DMS79 (cell line): ENCODE measurements around the gene ATAD5.
"Not testable (repeated sequence)": the region's sequence is repeated elsewhere in the genome, so short reads cannot be mapped to it uniquely, and the experiment has no call there.

ENCODE experiments used
- DNase-seq: peaks from one replicate; lab custom pipeline; 2025; lab: John Stamatoyannopoulos, UW

Gene ATAD5

GRCh38 chr17:30831663-30832437, at the start of gene ATAD5:
TSS of gene ATAD5 (plus strand) at chr17:30831966. CDS start at chr17:30832348, 382 bp downstream.
- DNase-seq = peak; percentile 73

DNA sequence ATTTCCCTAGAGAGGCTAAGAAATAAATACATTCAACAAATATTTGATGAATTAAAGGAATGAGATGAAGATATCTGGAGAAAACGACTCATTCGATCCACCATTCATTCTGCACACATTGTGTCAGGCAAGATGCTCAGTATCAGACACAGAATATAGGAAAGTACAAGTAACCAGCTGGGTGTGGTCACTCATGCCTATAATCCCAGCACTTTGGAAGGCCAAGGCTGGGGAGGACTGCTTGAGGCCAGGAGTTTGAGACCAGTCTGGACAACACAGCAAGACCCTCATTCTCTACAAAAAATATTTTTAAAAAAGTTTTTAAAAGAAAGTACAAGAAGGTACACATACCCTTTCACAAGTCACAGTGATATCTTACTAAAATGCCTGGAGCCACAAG, 49.6 kb upstream of the ATAD5 start:
- DNase-seq = no peak

- no peak for DNase-seq
Measured at GRCh38 chr17:30788918-30789317, 42.8 kb upstream of the ATAD5 start.

- DNase-seq = no peak
Measured at GRCh38 chr17:30790279-30790678, 41.5 kb upstream of the ATAD5 start.

- DNase-seq = no peak
Measured at GRCh38 chr17:30793282-30793977, 38.3 kb upstream of the ATAD5 start.

DNA sequence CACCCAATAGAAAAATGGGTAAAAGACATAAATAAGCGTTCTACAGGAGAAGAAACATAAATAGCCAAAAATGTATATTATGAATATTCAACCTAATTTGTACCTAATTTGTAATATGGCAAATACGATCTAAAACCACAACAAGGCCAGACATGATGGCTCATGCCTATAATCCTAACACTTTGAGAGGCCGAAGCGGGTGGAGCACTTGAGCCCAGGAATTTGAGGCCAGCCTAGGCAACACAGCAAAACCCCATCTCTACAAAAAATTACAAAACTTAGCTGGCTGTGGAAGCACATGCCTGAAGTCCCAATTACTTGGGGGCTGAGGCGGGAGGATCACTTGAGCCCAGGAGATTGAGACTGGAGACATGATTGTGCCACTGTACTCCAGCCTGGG, 37.4 kb upstream of the ATAD5 start:
- DNase-seq = no peak

GRCh38 chr17:30796016-30796415, 35.8 kb upstream of the ATAD5 start:
- DNase-seq = no peak

GRCh38 chr17:30801671-30802070, 30.1 kb upstream of the ATAD5 start:
- no peak for DNase-seq

GRCh38 chr17:30805944-30806456, 25.8 kb upstream of the ATAD5 start:
- DNase-seq = no peak

DNA sequence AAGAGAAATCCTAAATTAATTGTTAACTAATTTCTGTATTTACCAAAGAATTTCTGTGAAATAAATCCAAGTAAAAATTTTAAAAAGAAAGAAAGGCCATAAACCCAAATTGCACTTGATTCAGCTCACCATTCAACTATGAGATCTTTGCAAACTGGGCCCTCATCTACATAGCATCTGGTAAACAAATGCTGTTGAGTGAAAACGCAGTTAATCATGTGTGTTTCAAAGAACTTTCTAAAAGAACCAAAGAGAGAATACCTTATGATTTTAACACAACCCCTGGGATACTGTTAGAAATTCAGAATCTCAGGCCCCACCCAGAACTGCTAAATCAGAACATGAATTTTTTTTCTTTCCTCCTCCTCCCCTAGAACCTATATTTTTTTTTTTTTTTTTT, 23.9 kb upstream of the ATAD5 start:
- DNase-seq = no peak

- no peak for DNase-seq
Measured at GRCh38 chr17:30808785-30809286, 22.9 kb upstream of the ATAD5 start.

DNA sequence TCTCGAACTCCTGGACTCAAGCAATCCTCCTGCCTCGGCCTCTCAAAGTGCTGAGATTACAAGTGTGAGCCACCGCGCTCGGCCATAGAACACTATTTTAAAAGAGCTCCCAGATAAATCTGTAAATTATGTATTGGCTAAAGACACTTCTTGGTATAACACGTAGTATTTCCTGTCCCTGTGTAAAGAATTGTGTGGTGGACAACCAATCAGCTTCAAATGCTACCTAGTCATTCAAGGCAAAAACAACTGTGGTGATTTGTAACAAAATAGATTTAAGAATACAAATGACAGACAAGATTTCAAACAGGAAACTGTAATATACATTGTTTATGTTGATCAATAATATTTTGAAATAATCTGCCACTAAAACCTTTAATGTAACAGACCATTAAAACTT, 21.9 kb upstream of the ATAD5 start:
- DNase-seq = no peak

DNA sequence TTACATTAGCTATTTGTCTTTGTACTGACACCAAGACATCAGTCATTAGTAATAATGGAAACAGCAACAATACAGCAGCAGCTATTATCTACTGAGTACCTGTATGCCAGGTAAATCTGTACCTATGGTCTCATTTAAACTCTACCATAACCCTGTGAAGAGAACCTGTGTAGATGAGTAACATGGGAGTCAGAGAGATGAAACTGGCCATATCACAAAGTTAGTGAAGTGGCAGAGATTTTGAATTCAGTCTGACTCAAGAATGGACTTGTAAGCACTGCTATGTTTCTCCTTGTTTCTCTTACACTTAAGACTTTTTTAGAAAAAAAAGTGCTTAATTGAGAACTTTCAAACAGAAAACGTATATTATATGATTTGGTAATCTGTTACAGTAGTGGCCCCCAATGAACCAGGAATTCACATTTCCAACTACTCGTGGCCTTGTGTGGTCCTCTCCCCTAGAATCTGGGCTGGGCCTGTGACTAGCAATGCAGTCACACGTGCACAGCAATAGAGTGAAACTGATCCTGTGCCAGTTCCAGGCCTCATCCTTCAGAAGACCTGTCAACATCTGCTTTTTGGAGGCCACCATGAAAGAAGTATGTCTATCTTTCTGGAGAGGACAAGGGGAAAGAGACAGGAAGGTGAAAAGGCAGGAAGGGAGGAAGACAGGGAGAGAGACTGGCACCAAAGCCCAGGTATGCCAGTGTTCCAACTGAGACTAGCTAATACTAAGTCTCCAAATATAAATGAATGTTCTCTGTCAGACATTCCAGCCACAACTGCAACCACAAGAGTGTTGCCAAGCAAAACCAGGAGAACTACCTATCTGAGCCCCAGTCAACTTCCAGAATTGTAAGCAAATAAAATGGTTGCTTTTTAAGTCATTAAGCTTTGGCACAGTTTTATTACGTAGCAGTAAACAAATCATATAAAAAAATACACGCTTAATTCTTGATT, 19.3 kb upstream of the ATAD5 start:
- no peak for DNase-seq

GRCh38 chr17:30814236-30814635, 17.5 kb upstream of the ATAD5 start:
- not testable (repeated sequence) for DNase-seq

- not testable (repeated sequence) for DNase-seq
Measured at GRCh38 chr17:30814860-30815259, 16.9 kb upstream of the ATAD5 start.

DNA sequence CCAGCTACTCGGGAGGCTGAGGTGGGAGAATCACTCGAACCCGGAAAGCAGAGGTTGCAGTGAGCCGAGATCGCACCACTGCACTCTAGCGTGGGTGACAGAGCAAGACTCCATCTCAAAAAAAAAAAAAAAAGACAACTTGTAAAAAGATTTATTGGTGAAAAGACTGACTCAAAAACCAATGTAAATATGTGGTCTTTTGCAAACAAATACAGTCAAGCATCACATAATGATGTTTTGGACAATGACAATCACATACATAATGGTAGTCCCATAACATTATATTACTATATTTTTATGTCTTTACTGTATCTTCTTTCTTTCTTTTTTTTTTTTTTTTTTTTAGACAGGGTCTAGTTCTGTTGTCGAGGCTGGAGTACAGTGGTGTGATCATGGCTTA, 15.6 kb upstream of the ATAD5 start:
- no peak for DNase-seq

DNA sequence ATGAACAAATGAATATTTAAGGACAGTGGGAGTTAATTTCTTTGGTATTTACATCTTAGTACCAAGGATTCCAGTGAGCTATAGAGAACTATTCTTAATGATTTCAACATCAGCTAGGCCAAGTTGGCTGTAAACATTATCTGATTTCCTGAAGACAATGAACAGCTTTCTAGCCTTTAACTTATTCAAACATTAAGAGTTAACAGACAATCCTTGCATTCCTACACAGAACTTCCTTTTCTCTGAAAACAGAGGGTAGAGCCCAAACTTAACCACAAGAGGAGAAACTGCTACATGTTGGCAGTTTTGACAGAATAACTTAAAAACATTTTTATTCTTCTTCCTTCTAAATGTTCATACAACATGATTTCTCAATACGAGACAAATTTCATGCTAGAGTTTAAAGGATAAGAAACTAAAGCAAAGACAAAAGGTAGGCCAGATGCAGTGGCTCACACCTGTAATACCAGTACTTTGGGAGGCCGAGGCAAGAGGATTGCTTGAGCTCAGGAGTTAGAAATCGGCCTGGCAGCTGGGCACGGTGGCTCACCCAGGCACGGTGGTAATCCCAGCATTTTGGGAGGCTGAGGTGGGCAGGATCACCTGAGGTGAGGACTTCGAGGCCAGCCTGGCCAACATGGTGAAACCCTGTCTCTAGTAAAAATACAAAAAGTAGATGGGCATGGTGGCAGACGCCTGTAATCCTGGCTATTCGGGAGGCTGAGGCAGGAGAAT, 11.6 kb upstream of the ATAD5 start:
- no peak for DNase-seq

GRCh38 chr17:30821871-30822723, 9.7 kb upstream of the ATAD5 start:
- DNase-seq = no peak

DNA sequence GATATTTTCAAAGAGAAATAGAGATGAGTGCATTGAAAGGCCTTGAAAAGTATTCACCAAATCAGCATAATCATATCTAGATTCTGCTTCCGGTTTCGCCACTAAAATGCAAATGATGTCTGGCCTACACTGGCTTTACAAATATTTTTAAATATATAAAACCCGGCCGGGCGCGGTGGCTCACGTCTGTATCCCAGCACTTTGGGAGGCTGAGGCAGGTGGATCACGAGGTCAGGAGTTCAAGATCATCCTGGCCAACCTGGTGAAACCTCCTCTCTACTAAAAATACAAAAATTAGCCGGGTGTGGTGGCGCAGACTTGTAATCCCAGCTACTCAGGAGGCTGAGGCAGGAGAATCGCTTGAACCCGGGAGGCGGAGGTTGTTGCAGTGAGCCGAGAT, 8.8 kb upstream of the ATAD5 start:
- DNase-seq = not testable (repeated sequence)

GRCh38 chr17:30823421-30823820, 8.3 kb upstream of the ATAD5 start:
- DNase-seq = no peak
